Sigmoid colon (tissue), 4 donors: ENCODE results near the gene GYS2.

Experiments
- EP300 ChIP-seq, 4 donors: sonication (generic); formaldehyde crosslinking; IDR thresholded peaks; one replicate each; pipeline ENCODE4 v1.6.1; 2017; ENCODE audit warnings: antibody characterized with exemption in 4 of 4
- POLR2A ChIP-seq, 2 donors: fragments of 450-650 bp; IDR thresholded peaks; one replicate each; pipeline ENCODE4 v1.6.1; 2016; ENCODE audit warnings: antibody characterized with exemption in 2 of 2, mild to moderate bottlenecking in 2 of 2, moderate library complexity in 2 of 2
- POLR2AphosphoS5 ChIP-seq, 4 donors: sonication (generic); formaldehyde crosslinking; IDR thresholded peaks; one replicate each; pipeline ENCODE4 v1.6.1; 2017; ENCODE audit warnings: antibody characterized with exemption in 4 of 4
- TF ChIP-seq, protein P1 (sequence below), 4 experiments: fragments of 450-650 bp in 3 of 4; fragments of 200-600 bp in 1 of 4; IDR thresholded peaks; one replicate each; pipeline ENCODE4 v1.5.1; 2016 to 2019; ENCODE audit warnings: antibody characterized with exemption in 4 of 4, mild to moderate bottlenecking in 3 of 4, moderate library complexity in 2 of 4

DNA sequence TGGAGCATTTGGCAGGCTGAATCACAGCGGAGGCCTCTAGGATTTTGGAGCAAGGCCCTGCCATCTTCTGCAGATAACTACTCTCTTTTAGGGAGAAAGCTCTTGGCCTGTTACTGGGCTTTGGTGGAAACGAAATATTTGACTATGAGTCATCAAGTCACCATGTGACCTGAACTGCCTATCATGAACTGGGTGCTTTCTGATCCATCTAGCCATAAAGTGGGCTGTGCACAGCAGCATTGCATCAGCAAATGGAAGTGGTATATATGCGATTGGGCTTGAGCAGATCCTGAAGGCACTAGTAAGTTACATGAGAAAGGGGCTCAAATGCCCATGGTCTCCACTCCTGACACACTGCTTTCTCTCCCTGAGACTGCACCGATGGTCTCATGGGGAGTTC is 21.1 kb downstream of the GYS2 start:
- TF ChIP-seq, protein P1, sequence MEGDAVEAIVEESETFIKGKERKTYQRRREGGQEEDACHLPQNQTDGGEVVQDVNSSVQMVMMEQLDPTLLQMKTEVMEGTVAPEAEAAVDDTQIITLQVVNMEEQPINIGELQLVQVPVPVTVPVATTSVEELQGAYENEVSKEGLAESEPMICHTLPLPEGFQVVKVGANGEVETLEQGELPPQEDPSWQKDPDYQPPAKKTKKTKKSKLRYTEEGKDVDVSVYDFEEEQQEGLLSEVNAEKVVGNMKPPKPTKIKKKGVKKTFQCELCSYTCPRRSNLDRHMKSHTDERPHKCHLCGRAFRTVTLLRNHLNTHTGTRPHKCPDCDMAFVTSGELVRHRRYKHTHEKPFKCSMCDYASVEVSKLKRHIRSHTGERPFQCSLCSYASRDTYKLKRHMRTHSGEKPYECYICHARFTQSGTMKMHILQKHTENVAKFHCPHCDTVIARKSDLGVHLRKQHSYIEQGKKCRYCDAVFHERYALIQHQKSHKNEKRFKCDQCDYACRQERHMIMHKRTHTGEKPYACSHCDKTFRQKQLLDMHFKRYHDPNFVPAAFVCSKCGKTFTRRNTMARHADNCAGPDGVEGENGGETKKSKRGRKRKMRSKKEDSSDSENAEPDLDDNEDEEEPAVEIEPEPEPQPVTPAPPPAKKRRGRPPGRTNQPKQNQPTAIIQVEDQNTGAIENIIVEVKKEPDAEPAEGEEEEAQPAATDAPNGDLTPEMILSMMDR (IDR thresholded peaks at IDR 0.05), result no peak
- no peak for TF ChIP-seq POLR2A (IDR thresholded peaks at IDR 0.05)
- TF ChIP-seq POLR2AphosphoS5 (IDR thresholded peaks at IDR 0.05), result no peak
- TF ChIP-seq EP300 (IDR thresholded peaks at IDR 0.05), result no peak
